Natural killer cell (primary cell): ENCODE results near the gene REC8. TPM values are rescaled to one million over a fixed set of nuclear protein-coding genes. Genes with fewer than 3 reads are reported as not detected.

Source experiments
- ATAC-seq, 3 donors: fragments of 150-1000 bp in 2 of 3; fragments of 200-7000 bp in 1 of 3; cut with Tn5 transposase; 1 replicate in 1 of 3; 2 replicates in 2 of 3; pipeline ENCODE4 v1.10.0; 2021; ENCODE audit warnings: mild to moderate bottlenecking in 2 of 3, moderate library complexity in 2 of 3
- DNase-seq, 2 donors: peaks; one replicate each; pipeline versions ENCODE4 v3.0.0 to v3.0.0-alpha.2; 2013 to 2021; ENCODE audit warnings: mixed read lengths in 1 of 2
- H3K27ac ChIP-seq: one replicate; pipeline ENCODE4 v1.5.1; 2013; ENCODE audit warnings: mild to moderate bottlenecking, low read length
- H3K27me3 ChIP-seq: one replicate; pipeline ENCODE4 v1.6.1; 2013; ENCODE audit warnings: low read length; ENCODE audit not compliant: control insufficient read depth, insufficient read depth
- H3K36me3 ChIP-seq: one replicate; pipeline ENCODE4 v1.6.1; 2013; ENCODE audit warnings: low read length; ENCODE audit not compliant: control insufficient read depth, insufficient read depth
- H3K4me1 ChIP-seq: one replicate; pipeline ENCODE4 v1.6.1; 2013; ENCODE audit warnings: low read length; ENCODE audit not compliant: control insufficient read depth, insufficient read depth
- H3K4me3 ChIP-seq: one replicate; pipeline ENCODE4 v1.5.1; 2013; ENCODE audit warnings: low read length
- H3K9me3 ChIP-seq: one replicate; pipeline ENCODE4 v1.6.1; 2013; ENCODE audit warnings: low read length; ENCODE audit not compliant: control insufficient read depth, insufficient read depth
- H3K27ac Mint-ChIP-seq, 2 donors: one replicate each; pipeline ENCODE4 v1.8.0; 2022; ENCODE audit warnings: mild to moderate bottlenecking in 2 of 2, mixed read lengths in 2 of 2, moderate library complexity in 1 of 2
- H3K27me3 Mint-ChIP-seq, 2 donors: one replicate each; pipeline ENCODE4 v1.8.0; 2022; ENCODE audit warnings: low read depth in 2 of 2, mixed read lengths in 2 of 2
- H3K36me3 Mint-ChIP-seq: one replicate; pipeline ENCODE4 v1.8.0; 2022; ENCODE audit warnings: mixed read lengths
- H3K4me1 Mint-ChIP-seq, 2 donors: one replicate each; pipeline ENCODE4 v1.8.0; 2022; ENCODE audit warnings: mixed read lengths in 2 of 2
- H3K4me3 Mint-ChIP-seq: one replicate; pipeline ENCODE4 v1.8.0; 2022; ENCODE audit warnings: mild to moderate bottlenecking, moderate library complexity, mixed read lengths
- H3K9me3 Mint-ChIP-seq, 2 donors: one replicate each; pipeline ENCODE4 v1.8.0; 2022; ENCODE audit warnings: mixed read lengths in 2 of 2
- WGBS: methylation state at CpG from one replicate; pipeline ENCODE4 v1.1.7; 2013; ENCODE audit warnings: missing lambda C conversion rate; ENCODE audit not compliant: insufficient coverage; 5-methylcytosine and 5-hydroxymethylcytosine counted together
- intact Hi-C: fragments of 100-400 bp; cut with micrococcal nuclease; formaldehyde crosslinking; loops from one replicate; pipeline ENCODE4 v1.14.2; 2022
- total RNA-seq, 4 donors: library from RNA; stranded (reverse); fragments of 120-200 nt in 1 of 4; gene quantifications; one replicate each; pipeline versions ENCODE4 v1.2.3 to v1.2.4, GENCODE V29; 2013 to 2022
- TF ChIP-seq, protein P1 (sequence below): fragments of 200-600 bp; IDR thresholded peaks from one replicate; pipeline ENCODE4 v1.8.0; 2022; ENCODE audit warnings: antibody characterized with exemption

The REC8 gene
- total RNA-seq, 3 donors from 2014 or later (not counting 1 experiment from before 2014, with no cell fraction given) = 77.7 to 138 (median 103) TPM

DNA sequence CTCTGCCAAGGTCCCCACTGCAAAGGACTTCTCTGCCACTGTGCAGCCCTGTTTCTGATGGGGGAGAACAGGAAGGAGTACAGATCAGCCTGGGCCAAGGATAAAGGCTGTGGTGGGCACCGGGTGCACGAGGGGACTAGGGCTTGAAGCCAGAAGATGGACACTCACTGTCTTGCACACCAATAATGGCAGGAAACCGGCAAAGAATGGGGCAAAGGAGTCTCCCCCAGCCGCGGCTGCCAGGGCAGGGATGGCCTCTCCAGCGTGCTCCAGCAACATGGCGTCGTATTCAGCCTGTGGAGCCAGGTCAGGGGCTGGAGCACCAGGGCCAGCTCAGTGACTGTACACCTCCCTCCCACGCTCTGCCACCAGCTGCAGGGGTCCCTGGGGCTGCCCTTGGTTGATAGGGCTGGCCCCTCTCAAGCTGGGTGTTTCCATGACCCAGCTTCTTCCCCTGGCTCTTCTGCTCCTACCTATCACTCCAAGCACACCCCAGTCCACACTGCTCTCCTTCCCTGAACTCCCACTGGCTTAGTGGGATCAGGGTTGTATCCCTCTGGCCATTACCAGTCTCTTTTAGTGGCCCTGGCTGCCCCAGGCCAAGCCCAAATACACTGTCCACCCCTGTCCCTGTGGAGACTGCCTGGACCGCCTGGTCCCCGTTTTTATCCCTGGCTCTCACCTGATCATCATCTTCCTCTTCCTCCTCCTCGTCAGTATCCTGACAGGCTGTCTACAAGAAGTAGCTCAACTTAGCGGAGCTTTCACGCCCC is 10.4 kb downstream of the REC8 start:
- Mint-ChIP-seq H3K36me3 (peaks cover 6% of the 10 kb centered on the region), H3K27ac (peak overlapping the region in 1 of 2 donors; percentile 47), H3K4me1 (peaks cover 4% of the 10 kb centered on the region in 2 donors), H3K9me3 (no peaks in the 10 kb centered on the region), H3K27me3 (no peaks in the 10 kb centered on the region), H3K4me3 (peak overlapping the region; percentile 13)
- Histone ChIP-seq H3K36me3 (peaks cover 68% of the 10 kb centered on the region), H3K4me1 (peaks cover 4% of the 10 kb centered on the region), H3K9me3 (no peaks in the 10 kb centered on the region), H3K4me3 (no peak overlapping the region), H3K27me3 (no peaks in the 10 kb centered on the region), H3K27ac (no peak overlapping the region)
- no peak for DNase-seq
- 90% methylated on average over 11 of the region's 14 CpGs for WGBS
- TF ChIP-seq, protein P1, sequence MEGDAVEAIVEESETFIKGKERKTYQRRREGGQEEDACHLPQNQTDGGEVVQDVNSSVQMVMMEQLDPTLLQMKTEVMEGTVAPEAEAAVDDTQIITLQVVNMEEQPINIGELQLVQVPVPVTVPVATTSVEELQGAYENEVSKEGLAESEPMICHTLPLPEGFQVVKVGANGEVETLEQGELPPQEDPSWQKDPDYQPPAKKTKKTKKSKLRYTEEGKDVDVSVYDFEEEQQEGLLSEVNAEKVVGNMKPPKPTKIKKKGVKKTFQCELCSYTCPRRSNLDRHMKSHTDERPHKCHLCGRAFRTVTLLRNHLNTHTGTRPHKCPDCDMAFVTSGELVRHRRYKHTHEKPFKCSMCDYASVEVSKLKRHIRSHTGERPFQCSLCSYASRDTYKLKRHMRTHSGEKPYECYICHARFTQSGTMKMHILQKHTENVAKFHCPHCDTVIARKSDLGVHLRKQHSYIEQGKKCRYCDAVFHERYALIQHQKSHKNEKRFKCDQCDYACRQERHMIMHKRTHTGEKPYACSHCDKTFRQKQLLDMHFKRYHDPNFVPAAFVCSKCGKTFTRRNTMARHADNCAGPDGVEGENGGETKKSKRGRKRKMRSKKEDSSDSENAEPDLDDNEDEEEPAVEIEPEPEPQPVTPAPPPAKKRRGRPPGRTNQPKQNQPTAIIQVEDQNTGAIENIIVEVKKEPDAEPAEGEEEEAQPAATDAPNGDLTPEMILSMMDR = no peak
- ATAC-seq = no peak
- intact Hi-C loops = no loop called here

DNA sequence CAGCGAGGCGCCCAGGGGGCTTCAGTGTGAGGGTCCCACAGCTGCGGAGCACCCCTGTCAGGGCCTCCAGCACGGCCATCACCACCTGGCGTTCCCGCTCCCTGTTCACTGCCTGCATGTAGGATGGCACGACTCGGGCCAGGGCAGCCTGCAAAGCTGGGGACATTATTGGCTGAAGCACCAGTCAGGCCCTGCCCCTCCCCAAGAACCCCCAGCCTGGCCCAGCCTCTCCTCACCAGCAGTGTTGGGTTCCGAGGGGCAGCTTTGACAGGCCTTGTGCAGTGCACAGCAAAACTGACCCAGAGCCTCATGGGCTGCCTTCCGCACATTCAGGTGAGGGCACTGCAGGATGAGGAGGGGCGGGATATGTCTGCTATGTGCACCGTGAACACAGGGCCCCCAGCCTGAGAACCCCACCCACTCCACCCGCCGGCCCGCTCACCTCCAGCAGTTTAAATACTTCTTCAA is 11.2 kb downstream of the REC8 start:
- Histone ChIP-seq H3K27me3 (no peaks in the 10 kb centered on the region), H3K4me3 (no peak overlapping the region), H3K27ac (no peak overlapping the region), H3K4me1 (peaks cover 12% of the 10 kb centered on the region), H3K9me3 (no peaks in the 10 kb centered on the region), H3K36me3 (peaks cover 62% of the 10 kb centered on the region)
- TF ChIP-seq, protein P1 = no peak
- Mint-ChIP-seq H3K4me1 (peaks cover 12% of the 10 kb centered on the region in 2 donors), H3K27ac (peak overlapping the region in 1 of 2 donors; percentile 47), H3K27me3 (no peaks in the 10 kb centered on the region), H3K36me3 (peaks cover 6% of the 10 kb centered on the region), H3K9me3 (no peaks in the 10 kb centered on the region), H3K4me3 (no peak overlapping the region)
- intact Hi-C loops = no loop called here
- WGBS = 97% methylated on average over 15 of the region's 15 CpGs
- DNase-seq = no peak
- ATAC-seq = no peak

DNA sequence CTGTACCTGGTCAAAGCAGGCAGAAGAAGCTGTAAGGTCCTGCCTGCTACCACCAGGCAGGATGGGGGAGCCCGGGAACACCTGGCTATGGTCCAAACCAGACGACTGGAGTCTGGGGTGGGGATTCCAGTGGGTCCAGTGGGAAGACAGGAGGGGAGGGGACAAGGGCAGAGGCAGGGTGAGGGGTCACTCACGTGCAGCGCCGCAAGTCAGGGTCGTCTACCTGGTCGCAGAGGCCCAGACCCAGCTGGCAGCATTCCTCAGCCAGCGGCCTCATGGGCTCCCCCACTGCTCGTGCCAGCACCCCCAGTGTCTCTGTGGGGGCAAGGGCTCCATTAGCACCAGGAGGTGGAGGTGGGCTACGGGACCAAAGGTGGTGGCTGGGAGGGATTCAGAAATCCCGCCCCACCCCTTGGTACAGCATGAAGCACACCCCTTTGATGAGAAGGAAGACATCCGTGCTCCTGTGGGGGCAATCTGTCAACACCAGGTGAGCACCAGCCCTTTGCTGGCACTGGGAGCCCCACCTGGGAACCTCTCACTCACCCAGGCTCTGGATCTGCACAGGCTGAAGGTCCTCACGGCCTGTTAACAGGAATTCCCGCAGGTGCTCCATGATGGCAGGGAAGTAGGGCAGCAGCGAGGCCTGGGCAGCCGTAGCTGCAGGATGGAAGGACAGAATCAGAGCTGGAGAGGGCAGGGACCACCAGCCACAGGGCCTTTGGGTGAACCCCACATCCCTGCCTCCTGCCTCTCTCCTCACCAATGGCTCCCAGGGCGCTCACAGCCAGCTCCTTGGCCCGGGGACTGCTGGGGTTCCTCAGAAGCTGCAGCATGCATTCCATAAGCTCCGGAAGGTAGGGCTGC is 12.5 kb downstream of the REC8 start:
- no peak for DNase-seq
- Histone ChIP-seq H3K27me3 (no peaks in the 10 kb centered on the region), H3K4me3 (no peak overlapping the region), H3K4me1 (peaks cover 23% of the 10 kb centered on the region), H3K36me3 (peaks cover 49% of the 10 kb centered on the region), H3K27ac (no peak overlapping the region), H3K9me3 (no peaks in the 10 kb centered on the region)
- Mint-ChIP-seq H3K9me3 (no peaks in the 10 kb centered on the region), H3K27me3 (no peaks in the 10 kb centered on the region), H3K36me3 (peaks cover 6% of the 10 kb centered on the region), H3K27ac (no peak overlapping the region), H3K4me3 (no peak overlapping the region), H3K4me1 (peaks cover 19 to 25% of the 10 kb centered on the region in 2 donors)
- 96% methylated on average over 19 of the region's 19 CpGs for WGBS
- no peak for ATAC-seq
- intact Hi-C loops = no loop called here
- TF ChIP-seq, protein P1 = no peak
